Head of caudate nucleus (tissue), 42 donors: ENCODE measurements around the gene CASTOR1.

Experiments
- DNase-seq, 42 donors: peaks; one replicate each; pipeline versions ENCODE4 v3.0.0 to v3.0.0-alpha.2; 2020 to 2021; ENCODE audit warnings: mixed read lengths in 7 of 42
- intact Hi-C: fragments of 100-400 bp; cut with DNase I; formaldehyde crosslinking; loops from one replicate; pipeline ENCODE4 v1.15.0; 2022

The CASTOR1 gene

DNA sequence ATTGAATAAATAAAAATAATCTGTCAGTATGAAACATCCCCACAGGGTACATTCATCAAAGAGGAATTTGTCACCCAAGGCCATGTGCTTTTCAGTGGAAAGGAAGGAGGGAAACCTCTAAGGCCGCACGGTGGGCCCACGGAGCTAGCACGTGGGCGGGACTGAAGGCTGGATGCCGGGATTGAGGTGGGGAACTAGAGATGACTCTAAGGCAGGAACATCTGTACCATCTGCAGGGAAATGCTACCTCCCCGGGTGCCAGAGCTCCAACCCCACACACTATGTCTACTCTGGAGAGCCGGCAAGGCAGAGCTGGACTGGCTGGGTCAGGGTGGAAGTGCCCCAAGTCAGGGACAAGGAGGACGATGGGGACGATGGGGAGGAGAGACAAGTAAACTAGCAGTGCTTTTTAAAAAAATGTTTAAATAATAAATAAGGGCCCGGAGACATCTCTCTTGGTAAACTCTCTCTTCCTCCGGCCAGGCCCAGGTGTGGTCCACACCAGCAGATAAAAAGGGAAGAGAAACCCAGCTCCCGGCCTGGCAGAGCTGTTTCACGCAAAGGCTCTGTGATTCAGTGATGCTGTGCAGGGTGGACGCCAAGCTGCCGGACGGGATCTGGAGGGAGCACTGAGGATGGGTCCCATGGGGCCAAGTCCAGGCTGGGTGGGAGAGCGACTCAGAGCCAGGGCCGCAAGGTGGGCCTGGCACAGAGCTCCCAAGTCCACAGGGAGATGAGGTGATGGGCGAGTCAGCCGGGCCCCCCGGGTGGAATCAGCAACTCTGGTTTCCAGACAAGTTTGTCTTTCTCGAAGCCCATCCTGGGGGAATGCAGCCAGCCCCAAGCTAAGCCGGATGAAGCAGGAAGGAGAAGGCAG lies 48.5 kb downstream of the CASTOR1 start:
- intact Hi-C loops = no loop called here
- DNase-seq = no peak

DNA sequence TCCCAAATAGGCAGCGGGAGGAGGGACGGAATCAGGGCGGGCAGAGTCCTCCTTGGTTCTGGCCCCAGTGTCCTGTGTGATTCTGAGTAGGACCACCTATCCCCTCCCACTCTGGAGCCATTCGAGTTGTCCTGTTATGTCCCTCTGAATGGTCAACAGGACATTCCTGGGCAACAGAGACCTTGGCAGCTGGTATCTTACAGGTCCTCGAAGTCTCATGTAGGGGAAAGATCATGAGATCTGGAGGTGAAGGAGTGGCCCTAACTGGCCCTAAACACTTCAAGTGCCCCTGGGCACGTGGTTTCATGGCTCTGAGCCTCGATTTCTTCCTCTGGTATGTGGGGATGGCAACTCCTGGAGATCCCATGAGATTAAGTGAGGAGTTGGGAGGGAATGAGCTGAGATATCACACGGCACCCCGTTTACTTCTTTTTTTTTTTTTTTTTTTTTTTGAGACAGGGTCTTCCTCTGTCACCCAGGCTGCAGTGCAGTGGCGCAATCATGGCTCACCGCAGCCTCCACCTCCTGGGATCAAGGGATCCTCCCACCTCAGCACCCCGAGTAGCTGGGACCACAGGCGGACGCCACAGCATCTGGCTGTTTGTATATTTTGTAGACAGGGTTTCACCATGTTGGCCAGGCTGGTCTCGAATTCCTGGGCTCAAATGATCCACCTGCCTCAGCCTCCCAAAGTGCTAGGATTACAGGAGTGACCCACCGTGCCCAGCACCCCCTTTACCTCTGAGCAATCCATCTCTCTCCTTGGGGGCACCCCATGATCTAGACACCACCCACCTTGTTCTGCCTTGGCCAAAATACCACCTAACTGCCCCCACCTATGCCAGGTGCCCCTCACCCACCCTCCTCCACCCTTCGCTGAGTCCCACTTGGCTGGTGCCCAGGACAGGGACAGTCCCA lies 49.6 kb downstream of the CASTOR1 start:
- intact Hi-C loops = no loop called here
- no peak for DNase-seq

DNA sequence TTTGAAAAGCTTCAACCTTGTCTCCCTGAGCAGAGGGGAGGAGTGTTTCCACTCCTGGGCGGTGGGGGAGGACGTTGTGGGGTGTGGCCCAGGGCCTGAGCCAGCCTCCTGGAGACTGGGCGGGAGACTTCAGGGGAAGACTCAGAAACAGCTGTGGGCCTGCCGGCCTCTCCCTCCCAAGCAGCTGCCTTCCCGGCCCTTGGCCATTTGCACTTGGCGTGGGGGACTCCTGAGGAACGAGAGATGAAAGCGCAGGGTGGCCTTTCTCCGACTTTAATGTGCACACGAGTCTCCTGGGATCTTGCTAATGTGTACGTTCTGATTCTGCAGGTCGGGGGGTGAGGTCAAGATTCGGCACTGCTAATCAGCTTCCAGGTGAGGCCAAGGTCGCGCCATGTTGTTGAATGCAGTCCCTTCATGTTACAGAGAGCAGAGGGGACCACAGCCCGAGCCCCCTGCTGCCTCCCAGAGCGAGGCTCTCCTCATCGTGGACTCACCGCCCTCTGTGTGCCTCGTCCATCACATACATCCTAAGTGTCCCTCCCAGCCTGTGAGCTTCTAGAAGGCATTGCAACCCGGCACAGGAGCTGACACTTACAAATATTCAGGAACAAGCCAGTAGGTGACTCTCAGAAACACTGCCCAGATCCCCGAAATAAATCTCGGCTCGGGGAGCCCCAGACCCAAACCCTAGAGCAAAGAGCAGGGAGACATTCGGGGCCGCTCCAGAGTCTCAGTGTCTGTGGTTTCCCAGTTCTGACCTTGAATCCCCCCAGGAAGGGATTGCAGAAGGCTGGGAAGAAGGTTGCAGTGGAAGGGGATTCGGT lies 50.4 kb downstream of the CASTOR1 start:
- DNase-seq = no peak
- intact Hi-C loops = no loop called here

DNA sequence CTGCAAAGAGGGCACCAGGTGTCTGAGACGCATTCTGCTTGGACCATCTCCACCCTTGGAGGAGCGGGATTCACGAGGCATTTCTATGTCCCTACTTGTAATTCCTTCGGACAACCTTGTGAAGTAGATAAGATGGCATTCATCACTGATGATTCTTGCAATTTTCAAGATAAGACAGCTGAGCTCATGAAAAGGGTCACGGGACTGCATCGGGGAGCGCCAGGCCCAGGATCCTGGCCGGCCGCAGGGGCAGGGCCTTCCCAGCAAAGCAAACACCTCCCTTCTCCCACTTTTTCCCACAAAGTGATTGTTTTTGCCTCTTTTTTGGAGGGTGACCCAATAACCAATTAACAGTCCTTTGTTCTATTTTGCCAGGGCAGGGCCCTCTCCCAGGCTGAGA lies 51.2 kb downstream of the CASTOR1 start:
- intact Hi-C loops = no loop called here
- no peak for DNase-seq

DNA sequence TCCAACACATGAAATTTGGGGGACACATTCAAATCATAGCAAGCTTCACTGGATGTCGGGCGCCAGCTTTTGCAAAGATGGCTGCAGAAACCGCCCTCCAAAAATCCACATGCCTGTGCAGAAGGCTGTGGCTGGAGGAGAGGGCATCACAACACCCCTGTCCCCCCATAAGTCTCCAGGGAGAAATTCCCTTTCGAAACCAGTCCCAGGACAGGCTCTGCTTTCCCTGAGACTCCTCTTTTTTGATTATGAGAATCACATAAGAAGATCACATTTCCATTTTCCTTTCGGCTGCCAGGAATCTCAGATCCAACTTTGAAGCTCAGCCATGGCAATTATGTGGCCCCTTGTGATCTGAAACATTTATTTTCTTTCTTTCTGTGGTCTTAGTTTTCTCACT lies 52.4 kb downstream of the CASTOR1 start:
- DNase-seq = no peak
- intact Hi-C loops = no loop called here

DNA sequence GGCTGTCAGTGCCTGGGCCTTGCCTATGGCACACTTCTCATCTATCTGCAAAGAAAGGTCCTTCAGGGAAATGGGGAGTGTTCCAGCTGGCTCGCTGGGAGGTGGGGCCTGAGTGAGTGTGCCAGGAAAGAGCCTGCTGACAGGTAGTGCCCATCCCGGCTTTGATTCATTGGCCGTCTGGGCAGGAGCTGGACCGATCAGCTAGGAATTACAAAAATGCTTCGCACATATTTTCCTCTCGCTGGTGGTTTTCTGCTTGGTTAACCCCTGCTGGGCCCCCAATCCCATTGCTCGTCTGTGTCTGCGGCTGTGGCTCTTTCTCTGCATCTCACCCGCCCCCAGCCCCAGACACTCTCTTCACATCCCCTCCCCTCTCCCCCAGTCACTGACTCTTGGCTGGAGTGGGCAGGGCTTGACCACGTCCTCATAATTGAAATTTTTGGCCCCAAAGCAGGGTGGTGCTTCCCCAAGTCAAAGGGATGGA lies 53.6 kb downstream of the CASTOR1 start:
- DNase-seq = no peak
- intact Hi-C loops = no loop called here
